GM19468 (cell line): ENCODE measurements around the gene NAA25.

Experiments
- ATAC-seq: cut with Tn5 transposase; IDR thresholded peaks from one replicate; pipeline ENCODE4 v1.9.1; 2021; ENCODE audit warnings: mild to moderate bottlenecking, moderate library complexity, moderate number of reproducible peaks; ENCODE audit not compliant: unreplicated experiment; ENCODE audit errors: extremely low read depth

The NAA25 gene

DNA sequence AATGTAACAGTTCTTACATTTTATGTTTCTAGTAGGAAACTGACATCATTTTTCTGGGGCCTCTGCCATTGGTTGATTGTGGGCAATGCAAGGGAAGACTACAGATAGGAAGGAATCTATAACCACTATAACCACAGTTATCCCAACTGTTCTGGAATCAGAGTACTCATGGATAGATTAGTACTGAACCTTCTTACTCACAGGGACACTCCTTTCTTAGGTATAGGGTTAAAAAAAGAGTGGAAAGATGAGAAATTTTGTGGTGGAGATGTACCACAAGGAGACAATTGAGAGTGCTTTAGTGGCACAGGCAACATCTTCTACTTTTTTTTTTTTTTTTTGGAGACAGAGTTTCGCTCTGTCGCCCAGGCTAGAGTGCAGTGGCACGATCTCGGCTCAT is 116.6 kb downstream of the NAA25 start:
- no peak for ATAC-seq

DNA sequence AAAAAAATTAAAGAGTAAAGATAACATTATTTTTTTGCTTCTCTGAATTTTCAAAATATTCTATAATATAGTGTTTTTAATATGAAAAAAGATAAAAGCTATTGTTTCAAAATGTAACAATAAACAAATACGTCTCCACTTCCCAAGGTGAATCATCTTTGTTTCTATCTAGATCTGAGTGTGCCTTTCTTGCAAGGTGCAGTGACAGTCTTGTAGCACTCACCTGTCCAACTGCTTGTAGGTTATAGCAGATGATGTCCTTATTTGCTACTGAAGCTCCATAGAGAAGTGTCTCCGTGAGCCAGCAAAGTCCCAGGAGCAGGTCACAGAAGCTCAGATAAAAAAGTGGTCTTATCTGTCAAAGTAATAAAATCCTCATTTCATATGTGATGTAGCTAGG is 117.0 kb downstream of the NAA25 start:
- ATAC-seq = no peak

DNA sequence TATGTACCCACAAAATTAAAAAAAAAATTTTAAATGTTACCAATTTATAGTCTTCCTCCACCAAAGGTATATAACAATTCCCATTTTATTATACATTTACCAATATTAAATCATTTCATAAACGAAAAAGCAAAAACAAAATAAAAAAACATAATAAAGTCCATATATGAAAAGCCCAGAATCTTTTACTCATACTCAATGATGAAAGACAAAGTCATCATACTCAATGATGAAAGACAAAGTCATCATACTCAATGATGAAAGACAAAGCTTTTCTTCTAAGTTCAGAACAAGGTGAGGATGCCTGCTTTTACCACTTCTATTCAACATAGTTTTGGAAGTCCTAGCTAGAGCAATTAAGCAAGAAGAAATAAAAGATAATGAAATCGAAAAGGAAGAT is 123.8 kb downstream of the NAA25 start:
- no peak for ATAC-seq

DNA sequence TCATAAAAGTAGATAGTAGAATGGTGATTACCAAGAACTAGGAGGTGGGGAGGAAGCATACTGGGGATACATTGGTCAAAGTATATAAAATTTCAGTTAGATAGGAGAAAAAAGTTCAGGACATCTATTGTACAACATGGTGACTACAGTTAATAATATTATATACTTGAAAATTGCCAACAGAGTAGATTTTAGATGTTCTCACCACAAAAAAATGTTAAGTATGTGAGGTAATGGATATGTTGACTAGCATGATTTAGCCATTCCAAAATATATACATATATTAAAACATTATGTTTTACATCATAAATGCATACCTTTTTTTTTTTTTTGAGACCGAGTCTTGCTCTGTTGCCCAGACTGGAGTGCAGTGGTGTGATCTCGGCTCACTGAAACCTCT is 126.6 kb downstream of the NAA25 start:
- no peak for ATAC-seq

DNA sequence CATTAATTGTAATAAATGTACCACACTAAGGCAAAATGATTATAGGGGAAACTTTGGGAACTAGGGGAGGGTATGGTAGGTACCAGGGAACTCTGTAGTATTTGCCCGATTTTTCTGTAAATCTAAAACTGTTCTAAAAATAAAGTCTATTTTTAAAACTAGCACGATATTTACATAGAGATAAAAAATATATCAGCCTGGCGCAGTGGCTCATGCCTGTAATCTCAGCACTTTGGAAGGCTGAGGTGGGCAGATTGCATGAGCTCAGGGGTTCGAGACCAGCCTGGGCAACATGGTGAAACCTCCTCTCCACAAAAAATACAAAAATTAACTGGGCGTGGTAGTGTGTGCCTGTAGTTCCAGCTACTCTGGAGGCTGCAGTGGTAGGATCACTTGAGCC is 128.0 kb downstream of the NAA25 start:
- ATAC-seq = no peak

DNA sequence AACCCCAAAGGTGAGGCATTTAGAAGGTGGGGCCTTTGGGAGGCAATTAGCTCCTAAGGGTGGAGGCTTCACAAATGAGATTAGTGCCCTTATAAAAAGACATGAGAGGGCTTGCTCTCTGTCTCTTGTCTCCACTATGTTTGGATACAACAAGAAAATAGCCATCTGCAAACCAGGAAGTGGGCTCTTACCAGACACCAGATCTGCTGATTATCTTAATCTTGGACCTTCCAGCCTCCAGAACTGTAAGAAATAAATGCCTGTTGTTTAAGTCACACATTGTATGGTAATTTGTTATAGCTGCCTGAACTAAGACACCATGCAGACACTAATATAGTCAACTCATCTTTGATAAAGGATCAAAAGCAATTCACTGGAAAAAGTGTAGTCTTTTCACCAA is 130.0 kb downstream of the NAA25 start:
- no peak for ATAC-seq

DNA sequence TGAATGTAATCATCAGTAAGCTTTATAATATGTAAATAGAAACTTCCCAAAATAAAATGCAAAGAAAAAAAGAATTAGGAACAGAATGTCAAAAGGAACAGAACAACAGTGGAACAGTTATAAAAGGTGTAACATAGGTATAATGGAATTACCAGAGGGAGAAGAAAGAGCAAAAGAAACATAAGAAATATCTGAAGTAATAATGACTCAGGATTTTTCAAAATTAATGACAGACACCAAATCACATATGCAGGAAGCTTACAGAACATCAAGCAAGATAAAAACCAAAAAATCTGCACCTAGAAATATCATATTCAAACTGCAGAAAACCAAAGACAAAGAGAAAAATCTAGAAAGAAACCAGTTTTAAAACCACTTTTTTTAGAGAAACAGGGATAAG is 131.7 kb downstream of the NAA25 start:
- ATAC-seq = no peak
